SK-N-SH (cell line): ENCODE measurements around the gene SYNM. TPM values are rescaled to one million over a fixed set of nuclear protein-coding genes. Genes with fewer than 3 reads are reported as not detected.

Experiments
- CTCF ChIA-PET: fragments of 300-600, 350-600 bp; formaldehyde crosslinking; extraction: SDS; loops from one replicate; lab custom pipeline; 2021; lab: Yijun Ruan, JAX
- POLR2A ChIA-PET: fragments of 350-600 bp; sonication (Branson Sonifier 250); formaldehyde crosslinking; extraction: SDS; loops from one replicate; lab custom pipeline; 2020; ENCODE audit warnings: antibody characterized with exemption, inconsistent platforms; lab: Yijun Ruan, JAX
- DNase-seq: peaks from one replicate; pipeline ENCODE4 v3.0.0; 2012
- H2AFZ ChIP-seq: fragments of 200-600 bp; sonication (generic); 2 replicates; pipeline ENCODE4 v1.8.1; 2016; ENCODE audit warnings: antibody characterized with exemption, mild to moderate bottlenecking, low read depth
- H3F3A ChIP-seq: fragments of 200-600 bp; sonication (generic); replicated peaks from 2 replicates; pipeline ENCODE3; 2016; ENCODE audit warnings: antibody characterized with exemption, mild to moderate bottlenecking; ENCODE audit not compliant: insufficient read depth
- H3K27ac ChIP-seq, 2 experiments: fragments of 200-500 bp in 1 of 2; fragments of 200-600 bp in 1 of 2; sonication (Bioruptor generic) in 1 of 2; sonication (generic), shearing (Covaris generic) in 1 of 2; 2 replicates each; pipeline versions ENCODE4 v1.5.1 to v1.6.1; 2014 to 2016; ENCODE audit warnings: low read depth in 2 of 2, inconsistent platforms in 1 of 2, low read length in 1 of 2, mild to moderate bottlenecking in 1 of 2, mixed read lengths in 1 of 2
- H3K27me3 ChIP-seq: fragments of 200-600 bp; sonication (generic), shearing (Covaris generic); 2 replicates; pipeline ENCODE4 v1.6.1; 2016; ENCODE audit warnings: mixed run types; ENCODE audit not compliant: insufficient read depth
- H3K36me3 ChIP-seq, 2 experiments: fragments of 200-500 bp in 1 of 2; fragments of 200-600 bp in 1 of 2; sonication (Bioruptor generic) in 1 of 2; sonication (generic) in 1 of 2; replicated peaks in 1 of 2; 2 replicates each; pipeline versions ENCODE3 to v1.5.1; 2014 to 2016; ENCODE audit warnings: low read length in 1 of 2, mild to moderate bottlenecking in 1 of 2; ENCODE audit not compliant: insufficient read depth in 2 of 2, control insufficient read depth in 1 of 2
- H3K4me1 ChIP-seq, 2 experiments: fragments of 200-500 bp in 1 of 2; fragments of 200-600 bp in 1 of 2; sonication (Bioruptor generic) in 1 of 2; sonication (generic), shearing (Covaris generic) in 1 of 2; 2 replicates each; pipeline versions ENCODE4 v1.5.1 to v1.6.1; 2014 to 2016; ENCODE audit warnings: low read depth in 1 of 2, low read length in 1 of 2, mixed run types in 1 of 2; ENCODE audit not compliant: insufficient read depth in 2 of 2, control insufficient read depth in 1 of 2
- H3K4me2 ChIP-seq: fragments of 200-600 bp; sonication (generic), shearing (Covaris generic); 2 replicates; pipeline ENCODE4 v1.6.1; 2017; ENCODE audit warnings: mixed run types
- H3K4me3 ChIP-seq, 2 experiments: fragments of 200-500 bp in 1 of 2; fragments of 200-600 bp in 1 of 2; sonication (Bioruptor generic) in 1 of 2; sonication (generic), shearing (Covaris generic) in 1 of 2; 2 replicates each; pipeline versions ENCODE4 v1.5.1 to v1.8.1; 2014 to 2016; ENCODE audit warnings: low read depth in 2 of 2, inconsistent platforms in 1 of 2, low read length in 1 of 2, mild to moderate bottlenecking in 1 of 2, mixed read lengths in 1 of 2, moderate library complexity in 1 of 2
- H3K79me2 ChIP-seq: fragments of 200-600 bp; sonication (generic); 2 replicates; pipeline ENCODE4 v1.8.1; 2017; ENCODE audit warnings: mild to moderate bottlenecking; ENCODE audit not compliant: insufficient read depth
- H3K9ac ChIP-seq: fragments of 200-600 bp; sonication (generic); 2 replicates; pipeline ENCODE4 v1.6.1; 2017; ENCODE audit warnings: mixed run types
- H3K9me2 ChIP-seq: fragments of 200-600 bp; sonication (generic); 2 replicates; pipeline ENCODE4 v1.6.1; 2017; ENCODE audit warnings: mixed run types
- H3K9me3 ChIP-seq: fragments of 200-600 bp; sonication (generic); 2 replicates; pipeline ENCODE4 v1.6.1; 2017; ENCODE audit warnings: mixed run types, mild to moderate bottlenecking, moderate library complexity
- H4K20me1 ChIP-seq: fragments of 200-600 bp; sonication (generic); 2 replicates; pipeline ENCODE4 v1.6.1; 2017; ENCODE audit warnings: mild to moderate bottlenecking, mixed run types; ENCODE audit not compliant: insufficient read depth
- CTCF ChIP-seq: fragments of 200-600 bp; sonication (generic); IDR thresholded peaks from 2 replicates; pipeline ENCODE4 v1.6.1; 2017; ENCODE audit warnings: antibody characterized with exemption, mild to moderate bottlenecking, moderate library complexity
- FOXJ3 ChIP-seq: sonication (generic); formaldehyde crosslinking; IDR thresholded peaks from 2 replicates; pipeline ENCODE4 v1.5.1; 2020; ENCODE audit warnings: mild to moderate bottlenecking, missing genetic modification reagents
- GATA2 ChIP-seq: sonication (generic); formaldehyde crosslinking; IDR thresholded peaks from 2 replicates; pipeline ENCODE4 v1.5.0; 2020; ENCODE audit warnings: mild to moderate bottlenecking, missing genetic modification reagents
- NFIC ChIP-seq: IDR thresholded peaks from 2 replicates; pipeline ENCODE4 v1.4.0; 2012; ENCODE audit warnings: borderline replicate concordance
- RFX5 ChIP-seq: IDR thresholded peaks from 2 replicates; pipeline ENCODE4 v1.6.1; 2012; ENCODE audit warnings: mild to moderate bottlenecking, improper control_type of control experiment, low read length
- WGBS: methylation state at CpG from one replicate; pipeline ENCODE4 v1.1.6; 2017; ENCODE audit warnings: low lambda C conversion rate; 5-methylcytosine and 5-hydroxymethylcytosine counted together
- polyA plus RNA-seq, 3 experiments: library from polyadenylated mRNA; depleted of rRNA; stranded (reverse); fragments of >200 nt; gene quantifications; 2 replicates each; pipeline ENCODE4 v1.2.3, GENCODE V29; 2012

The SYNM gene
- polyA plus RNA-seq, 1 of the 3 experiments (the other 2 are of a cell fraction) = 5.0 TPM

- H4K20me1 ChIP-seq = no peaks in the 10 kb centered on the region
- no peak overlapping the region for H3K9ac ChIP-seq
- no peaks in the 10 kb centered on the region for H3K9me3 ChIP-seq
- ChIA-PET CTCF (interaction anchor here (1.2 to 9.7 kb wide), 5 partner anchors 14 to 582 kb away, joined by 3 to 102 read pairs (median 6); partner anchors contain the start of gene SYNM), POLR2A (interaction anchor here (0.5 kb wide), 1 partner anchor 474 kb away, joined by 3 read pairs; no protein-coding TSS in a partner anchor)
- no peaks in the 10 kb centered on the region for H3K27me3 ChIP-seq
- TF ChIP-seq GATA2 (CRISPR knock-in tag) (0 out of 2 replicates have a peak, but pooled peaks have one; percentile 3), NFIC (no peak)
- H3K4me3 ChIP-seq = no peak overlapping the region
- no peak overlapping the region for H2AFZ ChIP-seq
- WGBS = 84% methylated on average over 8 of the region's 8 CpGs
- H3K79me2 ChIP-seq = no peaks in the 10 kb centered on the region
- H3K27ac ChIP-seq = peak overlapping the region; percentile 95 to 100; a peak in 3 of 4 replicates
- peaks cover 27% of the 10 kb centered on the region for H3F3A ChIP-seq
- DNase-seq = no peak
- H3K4me2 ChIP-seq = no peak overlapping the region
- H3K36me3 ChIP-seq = peaks cover 0 to 6% of the 10 kb centered on the region in 2 experiments
- no peaks in the 10 kb centered on the region for H3K9me2 ChIP-seq
- peaks cover 14 to 62% of the 10 kb centered on the region in 2 experiments for H3K4me1 ChIP-seq
Observed at GRCh38 chr15:99121691-99122410, 17.0 kb downstream of the SYNM start.

- no peaks in the 10 kb centered on the region for H3K79me2 ChIP-seq
- TF ChIP-seq FOXJ3 (CRISPR knock-in tag) (no peak), RFX5 (no peak), CTCF (peak; percentile 18; the same call in 1 of the 2 replicates)
- H2AFZ ChIP-seq = 0 out of 2 replicates have a peak overlapping the region, but pooled peaks have one; percentile 22
- peak overlapping the region; percentile 40 to 49 for H3K4me3 ChIP-seq
- H3K4me1 ChIP-seq = peaks cover 14 to 59% of the 10 kb centered on the region in 2 experiments
- no peaks in the 10 kb centered on the region for H3K9me3 ChIP-seq
- H3K36me3 ChIP-seq = peaks cover 0 to 13% of the 10 kb centered on the region in 2 experiments
- CTCF ChIA-PET = interaction anchor here (1.0 to 9.7 kb wide), 9 partner anchors 12 to 581 kb away, joined by 3 to 102 read pairs (median 4); partner anchors contain the start of gene SYNM
- H3K27me3 ChIP-seq = no peaks in the 10 kb centered on the region
- H3K9ac ChIP-seq = peak overlapping the region; percentile 58; the same call in 1 of the 2 replicates
- POLR2A ChIA-PET = interaction anchor here (0.7 kb wide), 1 partner anchor 18 kb away, joined by 3 read pairs; the partner anchor contains the start of gene SYNM
- DNase-seq = no peak
- H3K4me2 ChIP-seq = peak overlapping the region; percentile 86
- 18% methylated on average over 22 of the region's 22 CpGs for WGBS
- no peaks in the 10 kb centered on the region for H3K9me2 ChIP-seq
- H4K20me1 ChIP-seq = no peaks in the 10 kb centered on the region
- peak overlapping the region; percentile 95 to 100 for H3K27ac ChIP-seq
- peaks cover 27% of the 10 kb centered on the region for H3F3A ChIP-seq
Observed at GRCh38 chr15:99122831-99123712, 18.2 kb downstream of the SYNM start.
